ENCODE measurements around the gene PISD. TPM values are rescaled to one million over a fixed set of nuclear protein-coding genes. Genes with fewer than 3 reads are reported as not detected.

The PISD gene
- total RNA-seq, 2 donors from 2014 or later, result 14.8 to 27.3 TPM

- Histone ChIP-seq H3K27me3 (no peaks in the 10 kb centered on the region), H3K9me3 (no peaks in the 10 kb centered on the region), H3K27ac (no peak overlapping the region), H3K4me3 (no peak overlapping the region), H3K4me1 (no peaks in the 10 kb centered on the region), H3K36me3 (peaks cover 61% of the 10 kb centered on the region)
- DNase-seq (ENCODE audit: low spot score), result no peak
- no peak for TF ChIP-seq CTCF (IDR thresholded peaks at IDR 0.05)
Observed at GRCh38 chr22:31691408-31691807, 29.4 kb upstream of the PISD start.

- H3K9me3 ChIP-seq, result no peaks in the 10 kb centered on the region
- H3K27ac ChIP-seq, result no peak overlapping the region
- no peaks in the 10 kb centered on the region for H3K27me3 ChIP-seq
- no peak for DNase-seq (ENCODE audit: low spot score)
- H3K4me1 ChIP-seq, result peaks cover 0 to 16% of the 10 kb centered on the region in 2 donors
- peaks cover 25% of the 10 kb centered on the region for H3K36me3 ChIP-seq
- TF ChIP-seq CTCF (IDR thresholded peaks at IDR 0.05), result no peak
- H3K4me3 ChIP-seq, result no peak overlapping the region
Observed at GRCh38 chr22:31683181-31684105, 21.4 kb upstream of the PISD start.

- no peak for DNase-seq (ENCODE audit: low spot score)
- no peak for TF ChIP-seq CTCF (IDR thresholded peaks at IDR 0.05)
- H3K36me3 ChIP-seq, result peaks cover 25% of the 10 kb centered on the region
- H3K4me1 ChIP-seq, result peaks cover 0 to 16% of the 10 kb centered on the region in 2 donors
- no peak overlapping the region for H3K4me3 ChIP-seq
- no peaks in the 10 kb centered on the region for H3K9me3 ChIP-seq
- no peaks in the 10 kb centered on the region for H3K27me3 ChIP-seq
- H3K27ac ChIP-seq, result no peak overlapping the region
Observed at GRCh38 chr22:31682751-31683150, 20.7 kb upstream of the PISD start.

- H3K4me3 ChIP-seq, result no peak overlapping the region
- peaks cover 16% of the 10 kb centered on the region for H3K36me3 ChIP-seq
- no peak for TF ChIP-seq CTCF (IDR thresholded peaks at IDR 0.05)
- H3K9me3 ChIP-seq, result no peaks in the 10 kb centered on the region
- H3K27ac ChIP-seq, result no peak overlapping the region
- H3K4me1 ChIP-seq, result peaks cover 0 to 16% of the 10 kb centered on the region in 2 donors
- no peaks in the 10 kb centered on the region for H3K27me3 ChIP-seq
- DNase-seq (ENCODE audit: low spot score), result no peak
Observed at GRCh38 chr22:31681349-31682345, 19.6 kb upstream of the PISD start.

- peaks cover 10% of the 10 kb centered on the region for H3K36me3 ChIP-seq
- no peaks in the 10 kb centered on the region for H3K27me3 ChIP-seq
- peak overlapping the region in 1 of 2 donors; percentile 51 for H3K27ac ChIP-seq
- no peak for TF ChIP-seq CTCF (IDR thresholded peaks at IDR 0.05)
- H3K4me3 ChIP-seq, result no peak overlapping the region
- H3K9me3 ChIP-seq, result no peaks in the 10 kb centered on the region
- DNase-seq (ENCODE audit: low spot score), result no peak
- H3K4me1 ChIP-seq, result peaks cover 0 to 21% of the 10 kb centered on the region in 2 donors
Observed at GRCh38 chr22:31680861-31681341, 18.9 kb upstream of the PISD start.
